Stimulated activated CD4-positive, alpha-beta T cell treated with anti-CD3 and anti-CD28 coated beads, Interleukin-1b, Interleukin-23, amount 100 ng/mL, for 1 hour (primary cell): ENCODE data around the gene SYT15.
"Not testable (repeated sequence)": the region's sequence is repeated elsewhere in the genome, so short reads cannot be mapped to it uniquely, and the experiment has no call there.

Source experiments
- DNase-seq, 2 donors: peaks; one replicate each; pipeline ENCODE4 v3.0.0-alpha.2; 2020; ENCODE audit warnings: low read depth in 2 of 2

The SYT15 gene

GRCh38 chr10:46556515-46557318, 22.2 kb upstream of the SYT15 start, which contains the start of gene GPRIN2:
TSS of gene GPRIN2 (minus strand) at chr10:46556658. CDS start at chr10:46550736, 5,922 bp downstream.
- DNase-seq, result no peak

- no peak for DNase-seq
These were observed 21.4 kb upstream of the SYT15 start for GRCh38 chr10:46557319-46558121.

- DNase-seq, result no peak
These were observed 20.9 kb upstream of the SYT15 start for GRCh38 chr10:46558122-46558391.

GRCh38 chr10:46558392-46559185, 20.3 kb upstream of the SYT15 start:
- DNase-seq, result no peak

GRCh38 chr10:46559231-46559671, 19.7 kb upstream of the SYT15 start:
- DNase-seq, result no peak

GRCh38 chr10:46560381-46560780, 18.5 kb upstream of the SYT15 start:
- no peak for DNase-seq

- DNase-seq, result no peak
These were observed 18.0 kb upstream of the SYT15 start for GRCh38 chr10:46560952-46561351.

GRCh38 chr10:46565591-46566332, 13.2 kb upstream of the SYT15 start:
- DNase-seq, result not testable (repeated sequence)

GRCh38 chr10:46567151-46567550, 11.8 kb upstream of the SYT15 start:
- not testable (repeated sequence) for DNase-seq

- not testable (repeated sequence) for DNase-seq
These were observed 8.3 kb upstream of the SYT15 start for GRCh38 chr10:46570655-46571054.

- DNase-seq, result not testable (repeated sequence)
These were observed 6.2 kb upstream of the SYT15 start for GRCh38 chr10:46572765-46573164.

- DNase-seq, result not testable (repeated sequence)
These were observed 5.6 kb upstream of the SYT15 start for GRCh38 chr10:46573314-46573713.

- DNase-seq, result not testable (repeated sequence)
These were observed 5.0 kb upstream of the SYT15 start for GRCh38 chr10:46573884-46574283.

GRCh38 chr10:46577624-46578473, 1.1 kb upstream of the SYT15 start:
- DNase-seq, result not testable (repeated sequence)

GRCh38 chr10:46579378-46579777, 450 bp downstream of the SYT15 start:
- not testable (repeated sequence) for DNase-seq

- not testable (repeated sequence) for DNase-seq
These were observed 3.1 kb downstream of the SYT15 start for GRCh38 chr10:46581997-46582396.

GRCh38 chr10:46582568-46582967, 3.6 kb downstream of the SYT15 start:
- not testable (repeated sequence) for DNase-seq

- DNase-seq, result not testable (repeated sequence)
These were observed 5.3 kb downstream of the SYT15 start for GRCh38 chr10:46584196-46584595.

- DNase-seq, result not testable (repeated sequence)
These were observed 6.3 kb downstream of the SYT15 start for GRCh38 chr10:46585246-46585645.

- not testable (repeated sequence) for DNase-seq
These were observed 8.6 kb downstream of the SYT15 start for GRCh38 chr10:46587546-46587945.
